Neural progenitor cell (in vitro differentiated cells): ENCODE results near the gene FGF2.

Source experiments
- EZH2 ChIP-seq: fragments of 200-600 bp; sonication (generic); IDR thresholded peaks from 2 replicates; pipeline ENCODE4 v1.6.1; 2017; ENCODE audit warnings: antibody characterized with exemption, mild to moderate bottlenecking, moderate library complexity
- TF ChIP-seq, protein P1 (sequence below): fragments of 200-600 bp; sonication (generic); IDR thresholded peaks from 2 replicates; pipeline ENCODE4 v1.5.1; 2017; ENCODE audit warnings: antibody characterized with exemption, mild to moderate bottlenecking

DNA sequence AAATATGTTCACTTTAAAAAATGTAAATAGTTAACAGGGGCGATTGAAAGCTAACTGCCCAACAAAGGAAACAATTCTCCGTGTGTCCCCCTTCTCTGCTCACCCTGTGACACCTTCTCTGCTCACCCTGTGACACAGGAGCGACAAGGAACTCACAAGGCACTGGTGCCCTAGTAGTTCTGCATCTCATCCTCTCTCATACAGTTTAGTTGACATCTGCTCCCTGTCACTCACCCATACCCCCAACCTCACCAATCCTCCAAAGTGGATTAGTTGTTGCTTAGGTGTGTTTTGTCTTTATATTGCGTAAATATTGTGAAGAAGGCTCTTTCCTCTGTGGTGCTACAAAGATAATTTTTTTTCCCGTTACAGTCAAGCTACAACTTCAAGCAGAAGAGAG is 49.3 kb downstream of the FGF2 start:
- TF ChIP-seq, protein P1, sequence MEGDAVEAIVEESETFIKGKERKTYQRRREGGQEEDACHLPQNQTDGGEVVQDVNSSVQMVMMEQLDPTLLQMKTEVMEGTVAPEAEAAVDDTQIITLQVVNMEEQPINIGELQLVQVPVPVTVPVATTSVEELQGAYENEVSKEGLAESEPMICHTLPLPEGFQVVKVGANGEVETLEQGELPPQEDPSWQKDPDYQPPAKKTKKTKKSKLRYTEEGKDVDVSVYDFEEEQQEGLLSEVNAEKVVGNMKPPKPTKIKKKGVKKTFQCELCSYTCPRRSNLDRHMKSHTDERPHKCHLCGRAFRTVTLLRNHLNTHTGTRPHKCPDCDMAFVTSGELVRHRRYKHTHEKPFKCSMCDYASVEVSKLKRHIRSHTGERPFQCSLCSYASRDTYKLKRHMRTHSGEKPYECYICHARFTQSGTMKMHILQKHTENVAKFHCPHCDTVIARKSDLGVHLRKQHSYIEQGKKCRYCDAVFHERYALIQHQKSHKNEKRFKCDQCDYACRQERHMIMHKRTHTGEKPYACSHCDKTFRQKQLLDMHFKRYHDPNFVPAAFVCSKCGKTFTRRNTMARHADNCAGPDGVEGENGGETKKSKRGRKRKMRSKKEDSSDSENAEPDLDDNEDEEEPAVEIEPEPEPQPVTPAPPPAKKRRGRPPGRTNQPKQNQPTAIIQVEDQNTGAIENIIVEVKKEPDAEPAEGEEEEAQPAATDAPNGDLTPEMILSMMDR: no peak
- no peak for TF ChIP-seq EZH2
